HepG2 (cell line): Measurements from ENCODE around the gene GPX2. TPM values are rescaled to one million over a fixed set of nuclear protein-coding genes. Genes with fewer than 3 reads are reported as not detected.

ENCODE experiments used
- ATAC-seq: fragments of 200-7000 bp; cut with Tn5 transposase; 3 replicates; pipeline ENCODE4 v1.9.1; 2020; ENCODE audit warnings: mild to moderate bottlenecking, moderate library complexity
- BruUV-seq: library from RNA; stranded (reverse); fragments of 400-500 nt; replicated peaks from 2 replicates; lab custom pipeline; 2021; lab: Mats Ljungman, UMichigan
- CTCF ChIA-PET: fragments of 300-600 bp; formaldehyde crosslinking; extraction: SDS; loops from one replicate; lab custom pipeline; 2021; ENCODE audit warnings: low total read pairs, inconsistent platforms, low intra/inter-chr PET ratio; lab: Yijun Ruan, JAX
- POLR2A ChIA-PET: fragments of 350-600 bp; sonication (Branson Sonifier 250); formaldehyde crosslinking; loops from one replicate; lab custom pipeline; 2020; ENCODE audit warnings: antibody characterized with exemption, inconsistent platforms; lab: Yijun Ruan, JAX
- DNase-seq: peaks from one replicate; pipeline ENCODE4 v3.0.0-alpha.2; 2015; ENCODE audit warnings: low spot score
- FAIRE-seq: peaks from 3 replicates; lab custom pipeline; 2011; peaks lifted over from hg19 to GRCh38; lab: Jason Lieb, UNC
- H2AFZ ChIP-seq: one replicate; pipeline ENCODE4 v1.6.1; 2011; ENCODE audit warnings: low read length, inconsistent platforms
- H3K27ac ChIP-seq: fragments of 300-600 bp; 3 replicates; pipeline ENCODE4 v1.8.0; 2011; ENCODE audit warnings: mixed run types, mild to moderate bottlenecking, mixed read lengths, low read length, inconsistent platforms; ENCODE audit not compliant: insufficient read depth; ENCODE audit errors: extremely low read length
- H3K27me3 ChIP-seq, 2 experiments: fragments of 200-600 bp in 1 of 2; 2 replicates in 1 of 2; 3 replicates in 1 of 2; pipeline versions ENCODE4 v1.6.0 to v1.8.0; 2011; ENCODE audit warnings: low read length in 2 of 2, mild to moderate bottlenecking in 2 of 2, moderate library complexity in 2 of 2, inconsistent platforms in 1 of 2; ENCODE audit not compliant: insufficient read depth in 2 of 2, control insufficient read depth in 1 of 2
- H3K36me3 ChIP-seq, 2 experiments: fragments of 200-600 bp in 1 of 2; replicated peaks in 1 of 2; 2 replicates in 1 of 2; 3 replicates in 1 of 2; pipeline versions ENCODE4 v1.5.1 to v1.8.0; 2011; ENCODE audit warnings: low read length in 2 of 2, inconsistent platforms in 1 of 2; ENCODE audit not compliant: insufficient read depth in 2 of 2, control insufficient read depth in 1 of 2
- H3K4me1 ChIP-seq: 2 replicates; pipeline ENCODE4 v1.5.1; 2012; ENCODE audit warnings: low read length, inconsistent platforms; ENCODE audit not compliant: insufficient read depth
- H3K4me2 ChIP-seq: 2 replicates; pipeline ENCODE4 v1.6.0; 2011; ENCODE audit warnings: low read depth, low read length, inconsistent platforms
- H3K4me3 ChIP-seq, 3 experiments: fragments of 200-600 bp in 1 of 3; sonication (generic), shearing (Covaris generic) in 1 of 3; replicated peaks in 1 of 3; 2 replicates each; pipeline ENCODE4 v1.5.1; 2011 to 2016; ENCODE audit warnings: low read length in 3 of 3, inconsistent platforms in 2 of 3, low read depth in 2 of 3, mild to moderate bottlenecking in 2 of 3, control low read depth in 1 of 3, mixed read lengths in 1 of 3; ENCODE audit not compliant: insufficient read depth in 1 of 3
- H3K79me2 ChIP-seq: one replicate; pipeline ENCODE4 v1.6.1; 2011; ENCODE audit warnings: low read length, inconsistent platforms; ENCODE audit not compliant: insufficient read depth
- H3K9ac ChIP-seq: 2 replicates; pipeline ENCODE4 v1.6.0; 2011; ENCODE audit warnings: mild to moderate bottlenecking, low read depth, low read length, inconsistent platforms; ENCODE audit not compliant: insufficient read depth
- H3K9me3 ChIP-seq: 2 replicates; pipeline ENCODE4 v1.5.1; 2012; ENCODE audit warnings: mild to moderate bottlenecking, low read length
- H4K20me1 ChIP-seq: 2 replicates; pipeline ENCODE4 v1.6.0; 2011; ENCODE audit warnings: inconsistent platforms, mild to moderate bottlenecking, low read length, moderate library complexity; ENCODE audit not compliant: insufficient read depth
- CHD2 ChIP-seq: IDR thresholded peaks from 2 replicates; pipeline ENCODE4 v1.6.1; 2011; ENCODE audit warnings: low read depth, low read length, improper control_type of control experiment
- GATA4 ChIP-seq: sonication (generic); IDR thresholded peaks from 2 replicates; pipeline ENCODE4 v1.6.1; 2016; ENCODE audit warnings: antibody characterized with exemption, low read depth, borderline replicate concordance
- KDM4B ChIP-seq: sonication (generic); formaldehyde crosslinking; IDR thresholded peaks from 2 replicates; pipeline ENCODE4 v1.4.0; 2020; ENCODE audit warnings: missing genetic modification reagents
- KLF13 ChIP-seq: sonication (generic); formaldehyde crosslinking; IDR thresholded peaks from 2 replicates; pipeline ENCODE4 v1.4.0; 2020; ENCODE audit warnings: mild to moderate bottlenecking, missing genetic modification reagents
- SP5 ChIP-seq: IDR thresholded peaks from 2 replicates; pipeline ENCODE4 v1.6.1; 2016; ENCODE audit warnings: low read depth, borderline replicate concordance
- TCF7L2 ChIP-seq: IDR thresholded peaks from 2 replicates; pipeline ENCODE4 v1.6.1; 2011; ENCODE audit warnings: mild to moderate bottlenecking, low read depth, low read length, moderate library complexity
- ZEB1 ChIP-seq: IDR thresholded peaks from 2 replicates; pipeline ENCODE4 v1.6.1; 2012; ENCODE audit warnings: mild to moderate bottlenecking, low read depth, inconsistent platforms; ENCODE audit not compliant: insufficient replicate concordance
- ZFAT ChIP-seq: sonication (generic); formaldehyde crosslinking; conservative IDR thresholded peaks from 2 replicates; pipeline ENCODE4 v1.8.1; 2023; ENCODE audit warnings: missing genetic modification reagents, inconsistent platforms
- ZNF619 ChIP-seq: sonication (generic); formaldehyde crosslinking; IDR thresholded peaks from 2 replicates; pipeline ENCODE4 v1.4.0; 2020; ENCODE audit warnings: mild to moderate bottlenecking, missing genetic modification reagents
- WGBS: methylation state at CpG from one replicate; pipeline ENCODE4 v1.1.6; 2017; ENCODE audit warnings: low lambda C conversion rate; 5-methylcytosine and 5-hydroxymethylcytosine counted together
- in situ Hi-C: cut with HindIII; loops from 2 replicates; pipeline ENCODE4 v1.10.0; 2017; ENCODE audit warnings: low pct_unique_long_range_greater_than_20kb; ENCODE audit not compliant: extremely low pct_ligation_motif_present
- intact Hi-C: fragments of 100-400 bp; cut with micrococcal nuclease; formaldehyde crosslinking; loops from one replicate; pipeline ENCODE4 v1.10.0; 2022; ENCODE audit not compliant: unreplicated experiment
- polyA plus RNA-seq, 8 experiments: library from polyadenylated mRNA; depleted of rRNA in 3 of 8; stranded (reverse) in 7 of 8; unstranded in 1 of 8; fragments of >200 nt; fragmentation: Illumina TruSeq in 4 of 8; extraction: Trizol in 4 of 8; gene quantifications; 2 replicates each; pipeline versions ENCODE4 v1.2.1 to v1.2.3, GENCODE V29; 2011 to 2016; ENCODE audit warnings: low read depth in 4 of 8, missing spikeins in 1 of 8, mixed read lengths in 1 of 8; ENCODE audit not compliant: insufficient read depth in 1 of 8
- total RNA-seq, 5 experiments: library from RNA; depleted of rRNA; stranded (reverse); fragments of >200 nt; fragmentation: Illumina TruSeq; extraction: Trizol; gene quantifications; 2 replicates each; pipeline ENCODE4 v1.2.3, GENCODE V29; 2016; ENCODE audit warnings: low read depth in 1 of 5
- TF ChIP-seq, protein P1 (sequence below): sonication (generic); formaldehyde crosslinking; IDR thresholded peaks from 2 replicates; pipeline ENCODE4 v1.4.0; 2020; ENCODE audit warnings: missing genetic modification reagents

Gene GPX2
- total and polyA plus RNA-seq, 2 of the 13 experiments (the other 11 are each of a cell fraction or from before 2014, with no cell fraction given): 526 to 674 TPM

- TF ChIP-seq, protein P1, sequence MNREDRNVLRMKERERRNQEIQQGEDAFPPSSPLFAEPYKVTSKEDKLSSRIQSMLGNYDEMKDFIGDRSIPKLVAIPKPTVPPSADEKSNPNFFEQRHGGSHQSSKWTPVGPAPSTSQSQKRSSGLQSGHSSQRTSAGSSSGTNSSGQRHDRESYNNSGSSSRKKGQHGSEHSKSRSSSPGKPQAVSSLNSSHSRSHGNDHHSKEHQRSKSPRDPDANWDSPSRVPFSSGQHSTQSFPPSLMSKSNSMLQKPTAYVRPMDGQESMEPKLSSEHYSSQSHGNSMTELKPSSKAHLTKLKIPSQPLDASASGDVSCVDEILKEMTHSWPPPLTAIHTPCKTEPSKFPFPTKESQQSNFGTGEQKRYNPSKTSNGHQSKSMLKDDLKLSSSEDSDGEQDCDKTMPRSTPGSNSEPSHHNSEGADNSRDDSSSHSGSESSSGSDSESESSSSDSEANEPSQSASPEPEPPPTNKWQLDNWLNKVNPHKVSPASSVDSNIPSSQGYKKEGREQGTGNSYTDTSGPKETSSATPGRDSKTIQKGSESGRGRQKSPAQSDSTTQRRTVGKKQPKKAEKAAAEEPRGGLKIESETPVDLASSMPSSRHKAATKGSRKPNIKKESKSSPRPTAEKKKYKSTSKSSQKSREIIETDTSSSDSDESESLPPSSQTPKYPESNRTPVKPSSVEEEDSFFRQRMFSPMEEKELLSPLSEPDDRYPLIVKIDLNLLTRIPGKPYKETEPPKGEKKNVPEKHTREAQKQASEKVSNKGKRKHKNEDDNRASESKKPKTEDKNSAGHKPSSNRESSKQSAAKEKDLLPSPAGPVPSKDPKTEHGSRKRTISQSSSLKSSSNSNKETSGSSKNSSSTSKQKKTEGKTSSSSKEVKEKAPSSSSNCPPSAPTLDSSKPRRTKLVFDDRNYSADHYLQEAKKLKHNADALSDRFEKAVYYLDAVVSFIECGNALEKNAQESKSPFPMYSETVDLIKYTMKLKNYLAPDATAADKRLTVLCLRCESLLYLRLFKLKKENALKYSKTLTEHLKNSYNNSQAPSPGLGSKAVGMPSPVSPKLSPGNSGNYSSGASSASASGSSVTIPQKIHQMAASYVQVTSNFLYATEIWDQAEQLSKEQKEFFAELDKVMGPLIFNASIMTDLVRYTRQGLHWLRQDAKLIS: peak; percentile 99
- TF ChIP-seq GATA4 (no peak), KDM4B (no peak)
These were observed at the start of gene GPX2 (continued) for GRCh38 chr14:64942531-64943111.

DNA sequence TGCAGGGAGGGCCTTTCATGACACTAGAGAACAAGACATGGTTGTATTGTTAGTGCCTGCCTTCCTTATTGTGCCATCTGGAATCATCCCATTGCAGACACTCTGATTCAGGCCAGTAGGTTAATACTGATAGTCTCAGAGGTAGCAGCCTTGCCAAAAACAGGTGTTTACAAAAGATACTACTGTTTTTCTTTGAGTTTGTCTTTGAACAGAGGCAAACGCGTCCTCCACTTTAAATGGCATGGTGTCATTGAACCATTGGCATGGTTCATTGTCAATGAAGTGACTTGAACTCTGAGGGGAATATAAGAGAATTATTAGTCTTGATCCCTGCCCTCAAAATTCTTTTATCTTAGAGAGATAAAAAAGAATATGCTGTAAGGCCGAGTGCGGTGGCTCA, 48.4 kb upstream of the GPX2 start:
- Histone ChIP-seq H3K9ac (no peak overlapping the region), H4K20me1 (no peaks in the 10 kb centered on the region), H3K4me1 (peaks cover 53% of the 10 kb centered on the region), H3K79me2 (peaks cover 69% of the 10 kb centered on the region), H3K27me3 (no peaks in the 10 kb centered on the region), H3K27ac (no peak overlapping the region), H2AFZ (no peak overlapping the region), H3K9me3 (no peaks in the 10 kb centered on the region), H3K36me3 (peaks cover 0 to 3% of the 10 kb centered on the region in 2 experiments; a peak in 2 of 5 replicates), H3K4me2 (no peak overlapping the region), H3K4me3 (no peak overlapping the region)
- CTCF ChIA-PET: no interaction called here
- no TSS peak for BruUV-seq
- intact Hi-C loops: no loop called here
- TF ChIP-seq ZNF619 (CRISPR knock-in tag) (no peak), TCF7L2 (no peak), SP5 (CRISPR knock-in tag) (no peak), ZFAT (CRISPR knock-in tag) (no peak), KLF13 (CRISPR knock-in tag) (no peak), ZEB1 (no peak), CHD2 (no peak)
- FAIRE-seq (no peak), ATAC-seq (no peak), DNase-seq (no peak)
- WGBS: 94% methylated on average over 4 of the region's 4 CpGs
- in situ Hi-C loops: no loop called here
- POLR2A ChIA-PET: no interaction called here
